A549 treated with dexamethasone at 1 μM for 4 hours (cell line): ENCODE data around the gene SERPING1. TPM values are rescaled to one million over a fixed set of nuclear protein-coding genes. Genes with fewer than 3 reads are reported as not detected.

Experiments
- total RNA-seq: library from RNA; stranded (reverse); fragments of 200-300 nt; extraction: Qiagen RNA extraction; gene quantifications from 5 replicates; pipeline ENCODE4 v1.2.3, GENCODE V29; 2022

SERPING1 gene
- total RNA-seq, result 0.41 to 1.2 TPM (median 0.95 TPM) in 5 replicates

DNA sequence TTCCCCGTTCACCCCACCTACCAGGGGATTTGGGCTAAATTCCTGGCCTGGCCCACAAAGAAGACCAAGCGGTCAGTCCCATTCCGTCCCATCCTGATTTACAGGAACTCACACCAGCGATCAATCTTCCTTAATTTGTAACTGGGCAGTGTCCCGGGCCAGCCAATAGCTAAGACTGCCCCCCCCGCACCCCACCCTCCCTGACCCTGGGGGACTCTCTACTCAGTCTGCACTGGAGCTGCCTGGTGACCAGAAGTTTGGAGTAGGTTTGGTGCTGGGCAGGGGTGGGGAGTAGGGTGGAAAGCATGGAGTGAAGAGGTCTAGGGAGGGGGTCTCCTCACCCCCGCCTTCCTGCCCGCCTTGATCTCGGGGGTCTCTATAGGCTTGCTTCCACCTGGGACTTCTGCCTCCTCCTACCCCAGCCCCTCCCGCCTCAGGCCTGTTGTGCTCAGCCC is at the start of gene SERPING1:
TSS of gene SERPING1 (plus strand) at position 225 of the 455 bp plus-strand sequence. CDS start 586 bp downstream, outside the sequence.

DNA sequence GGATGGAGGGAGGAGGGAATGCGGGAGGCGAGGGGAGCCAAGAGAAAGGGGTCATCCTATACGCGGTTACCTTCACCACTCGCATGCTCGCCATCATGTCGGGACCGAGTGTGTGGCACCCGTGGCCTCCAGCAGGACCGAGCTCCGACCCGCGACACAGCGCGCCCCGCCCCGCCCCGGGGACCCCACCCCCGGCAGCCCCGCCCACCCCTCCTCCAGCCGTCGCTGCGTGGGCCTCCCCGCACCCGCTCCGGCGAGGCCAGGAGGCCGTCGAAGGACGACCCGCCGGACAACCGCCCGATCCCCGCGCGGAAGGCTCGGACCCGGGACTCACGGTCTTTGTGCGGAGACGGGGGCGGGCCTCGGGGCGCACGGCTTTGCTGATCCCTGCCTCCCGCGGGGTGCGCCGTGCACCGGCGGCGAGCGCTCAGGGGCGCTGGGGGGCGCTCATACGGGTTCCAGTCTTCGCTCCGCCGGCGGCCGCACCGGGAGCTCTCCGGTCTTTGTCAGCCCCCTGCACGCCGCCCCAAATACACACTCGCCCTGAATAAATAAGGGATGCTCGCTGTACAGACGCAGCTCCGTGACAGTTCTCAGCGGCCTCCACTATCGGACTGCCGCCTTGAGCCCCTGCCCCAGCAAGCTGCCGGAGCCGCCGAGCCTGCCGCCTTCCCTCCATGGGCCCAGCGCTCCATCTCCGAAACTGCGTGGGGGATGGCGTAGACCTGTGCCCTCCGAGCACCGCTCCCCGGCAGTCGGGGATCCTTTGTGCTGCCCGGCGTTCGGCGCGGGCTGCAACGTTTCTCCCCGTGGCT is 29.8 kb upstream of the SERPING1 start, which contains the start of gene UBE2L6:
TSS of gene UBE2L6 (minus strand) at position 158 of the 815 bp plus-strand sequence. CDS start at position 97, 61 bp downstream.

DNA sequence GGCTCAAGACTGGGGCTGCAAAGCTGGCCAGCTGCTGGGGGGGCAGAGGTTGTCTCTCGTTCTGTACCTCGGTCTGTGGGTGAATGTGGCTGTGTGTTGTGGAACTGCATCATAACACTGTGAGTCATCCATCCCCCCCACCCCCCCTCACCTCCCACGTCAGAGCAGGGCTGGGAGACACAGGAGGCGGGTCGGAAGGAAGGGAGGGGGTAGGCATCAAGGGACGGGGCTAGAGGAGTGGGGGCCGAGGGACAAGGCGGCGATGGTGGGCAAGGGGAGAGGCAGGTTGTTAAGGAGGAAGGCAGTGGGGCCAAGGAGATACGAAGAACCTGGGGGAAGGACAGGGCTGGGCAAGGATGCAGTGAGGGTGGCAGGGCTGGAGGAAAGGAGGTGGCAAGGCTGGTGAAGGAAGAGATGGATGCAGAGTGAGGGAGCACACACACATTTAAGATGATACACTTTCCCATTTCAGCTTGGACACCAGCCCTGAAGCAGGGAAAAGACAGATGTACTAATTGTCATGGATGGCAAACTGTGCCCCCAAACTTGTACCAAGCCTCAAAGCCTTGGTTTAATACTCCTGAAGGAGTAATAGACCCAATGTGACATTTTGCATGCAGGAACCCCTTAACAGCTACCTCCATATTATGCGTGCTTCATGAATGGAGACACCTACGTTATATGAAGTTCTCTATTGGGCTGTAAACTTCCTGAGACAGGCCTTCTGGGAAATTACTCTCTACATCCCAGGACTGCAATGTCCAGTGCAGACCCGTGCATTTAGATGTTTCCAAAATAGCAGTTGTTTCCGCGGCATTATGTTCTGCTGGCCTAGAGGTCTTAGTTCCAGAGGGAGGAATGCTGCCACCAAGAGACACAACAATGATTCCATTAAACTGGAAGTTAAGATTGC is 52.6 kb downstream of the SERPING1 start, which contains the start of gene YPEL4:
TSS of gene YPEL4 (minus strand) at position 87 of the 913 bp plus-strand sequence. CDS start 2,805 bp downstream, outside the sequence.

DNA sequence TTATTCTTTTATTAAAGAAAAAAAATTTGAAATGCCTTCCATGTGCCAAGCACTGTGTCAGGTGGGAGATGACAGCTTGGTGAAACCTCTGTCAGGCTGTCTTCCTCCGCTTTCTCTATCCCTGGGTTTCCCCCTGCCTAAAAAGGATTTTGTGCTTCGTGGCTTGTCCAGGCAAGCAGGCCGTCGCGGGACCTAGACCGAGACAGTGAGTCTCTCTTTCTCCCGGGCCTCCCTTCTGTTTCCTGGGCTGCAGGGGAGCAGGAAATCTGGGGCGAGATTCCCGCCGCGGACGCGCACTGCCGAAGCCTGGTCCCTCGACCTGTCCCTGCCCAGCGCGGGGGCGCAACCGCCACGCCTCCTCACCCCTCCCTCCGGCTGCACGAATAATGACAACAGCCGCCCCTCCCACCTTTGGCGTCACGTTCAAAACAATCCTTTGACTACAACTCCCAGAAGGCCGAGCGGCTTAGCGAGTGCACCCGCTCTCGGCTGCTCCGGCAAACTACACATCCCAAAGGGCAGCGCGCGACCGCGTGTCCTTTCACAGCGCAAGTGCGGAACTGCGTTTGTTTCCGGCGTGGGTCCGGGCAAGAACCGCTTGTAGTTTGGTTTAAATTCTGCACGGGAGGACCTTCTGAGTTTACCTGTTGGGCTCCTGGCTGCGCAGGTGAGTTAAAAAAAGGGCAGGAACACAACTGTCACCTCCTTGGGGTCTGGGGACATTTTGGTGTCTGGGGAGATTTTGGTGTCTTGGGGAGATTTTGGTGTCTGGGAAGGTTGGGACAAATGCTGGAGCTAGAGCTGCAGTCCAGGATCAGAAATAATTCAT is 59.9 kb downstream of the SERPING1 start, which contains the start of gene CLP1:
TSS of gene CLP1 (plus strand) at position 569 of the 829 bp plus-strand sequence. CDS start 1,715 bp downstream, outside the sequence.

Other genes starting within 250 kb of the SERPING1 start
- gene PRG3, start 216.5 kb upstream of the SERPING1 start, total RNA-seq, result not detected in 5 replicates
- 0.08 TPM in 1 of 5 replicates, not detected in the others for gene PRG2, start 207.0 kb upstream of the SERPING1 start, total RNA-seq
- gene SLC43A3, start 170.6 kb upstream of the SERPING1 start, total RNA-seq, result 0.33 to 0.58 TPM (median 0.43 TPM) in 5 replicates
- gene RTN4RL2, start 137.2 kb upstream of the SERPING1 start, total RNA-seq, result 41.3 to 86.1 TPM (median 84.7 TPM) in 5 replicates
- 1.8 to 3.0 TPM (median 2.6 TPM) in 5 replicates for gene SLC43A1, start 82.0 kb upstream of the SERPING1 start, total RNA-seq
- gene TIMM10, start 66.9 kb upstream of the SERPING1 start, total RNA-seq, result 134 to 165 TPM (median 145 TPM) in 5 replicates
- not detected in 5 replicates for gene SMTNL1, start 60.1 kb upstream of the SERPING1 start, total RNA-seq
- 34.4 to 45.3 TPM (median 43.0 TPM) in 5 replicates for gene UBE2L6, start 30.0 kb upstream of the SERPING1 start, total RNA-seq
- 0.10 to 0.34 TPM (median 0.25 TPM) in 5 replicates for gene YPEL4, start 52.2 kb downstream of the SERPING1 start, total RNA-seq
- gene CLP1, start 60.1 kb downstream of the SERPING1 start, total RNA-seq, result 25.8 to 27.6 TPM (median 26.6 TPM) in 5 replicates
- 69.4 to 83.9 TPM (median 80.4 TPM) in 5 replicates for gene ZDHHC5, start 70.4 kb downstream of the SERPING1 start, total RNA-seq
- 27.5 to 30.9 TPM (median 29.1 TPM) in 5 replicates for gene MED19, start 114.5 kb downstream of the SERPING1 start, total RNA-seq
- gene TMX2, start 114.9 kb downstream of the SERPING1 start, total RNA-seq, result 145 to 163 TPM (median 150 TPM) in 5 replicates
- gene SELENOH, start 143.8 kb downstream of the SERPING1 start, total RNA-seq, result 110 to 126 TPM (median 120 TPM) in 5 replicates
- gene BTBD18, start 154.1 kb downstream of the SERPING1 start, total RNA-seq, result 0.06 TPM in 1 of 5 replicates, not detected in the others
- 50.4 to 74.9 TPM (median 69.2 TPM) in 5 replicates for gene CTNND1, start 164.1 kb downstream of the SERPING1 start, total RNA-seq